ENCODE results near the gene CTAGE1. TPM values are rescaled to one million over a fixed set of nuclear protein-coding genes. Genes with fewer than 3 reads are reported as not detected.

CTAGE1 gene
- total RNA-seq, 1 donor from 2014 or later: not detected

- Histone ChIP-seq H3K27ac (no peak overlapping the region), H3K9me3 (no peaks in the 10 kb centered on the region), H3K4me1 (no peaks in the 10 kb centered on the region), H3K27me3 (no peaks in the 10 kb centered on the region), H3K36me3 (no peaks in the 10 kb centered on the region), H3K4me3 (no peak overlapping the region)
- ATAC-seq (no peak), DNase-seq (no peak)
- intact Hi-C loops (cut with DNase I): no loop called here
- TF ChIP-seq CTCF (IDR thresholded peaks at IDR 0.05): no peak
Measured at GRCh38 chr18:22368021-22368420, 49.7 kb downstream of the CTAGE1 start.

- intact Hi-C loops (cut with DNase I): no loop called here
- DNase-seq: no peak
- Histone ChIP-seq H3K36me3 (no peaks in the 10 kb centered on the region), H3K27me3 (no peaks in the 10 kb centered on the region), H3K4me3 (no peak overlapping the region), H3K27ac (no peak overlapping the region), H3K4me1 (no peaks in the 10 kb centered on the region), H3K9me3 (no peaks in the 10 kb centered on the region)
- TF ChIP-seq CTCF (IDR thresholded peaks at IDR 0.05): no peak
- no peak for ATAC-seq
Measured at GRCh38 chr18:22367303-22367702, 50.4 kb downstream of the CTAGE1 start.

GRCh38 chr18:22363867-22364463, 53.8 kb downstream of the CTAGE1 start:
- Histone ChIP-seq H3K27me3 (no peaks in the 10 kb centered on the region), H3K4me1 (no peaks in the 10 kb centered on the region), H3K9me3 (no peaks in the 10 kb centered on the region), H3K36me3 (no peaks in the 10 kb centered on the region), H3K4me3 (no peak overlapping the region), H3K27ac (no peak overlapping the region)
- TF ChIP-seq CTCF (IDR thresholded peaks at IDR 0.05): peak; percentile 39
- ATAC-seq: peak; percentile 56
- intact Hi-C loops (cut with DNase I): no loop called here
- DNase-seq: no peak

Other genes with a start within 250 kb of the CTAGE1 start
- 32.2 TPM for gene GATA6, start 248.3 kb downstream of the CTAGE1 start, total RNA-seq